NK-92 (cell line): ENCODE data around the gene MRI1.
A peak's percentile ranks its signal among the peaks of the same experiment; 100 is the strongest.
"Not testable (repeated sequence)": the region's sequence is repeated elsewhere in the genome, so short reads cannot be mapped to it uniquely, and the experiment has no call there.

Experiments used
- DNase-seq: peaks from one replicate; lab custom pipeline; 2025; ENCODE audit not compliant: unreplicated experiment; lab: John Stamatoyannopoulos, UW

The MRI1 gene

GRCh38 chr19:13793317-13793716 lies 29.0 kb downstream of the MRI1 start:
- not testable (repeated sequence) for DNase-seq

- DNase-seq, result no peak
Measured at GRCh38 chr19:13794398-13794756, 30.1 kb downstream of the MRI1 start.

GRCh38 chr19:13794757-13795589 lies 30.7 kb downstream of the MRI1 start, which contains the start of gene ZSWIM4:
ZSWIM4 (plus strand) TSS chr19:13795443; CDS start chr19:13795649, 206 bp downstream.
- DNase-seq, result peak; percentile 64

- no peak for DNase-seq
Measured at GRCh38 chr19:13795595-13796300, 31.4 kb downstream of the MRI1 start.

- no peak for DNase-seq
Measured at GRCh38 chr19:13796301-13797057, 32.2 kb downstream of the MRI1 start.

- no peak for DNase-seq
Measured at GRCh38 chr19:13797058-13797440, 32.7 kb downstream of the MRI1 start.

GRCh38 chr19:13797870-13798269 lies 33.5 kb downstream of the MRI1 start:
- DNase-seq, result no peak

GRCh38 chr19:13799669-13800068 lies 35.3 kb downstream of the MRI1 start:
- DNase-seq, result no peak

GRCh38 chr19:13803038-13803437 lies 38.7 kb downstream of the MRI1 start:
- DNase-seq, result no peak

GRCh38 chr19:13804830-13805683 lies 40.7 kb downstream of the MRI1 start:
- DNase-seq, result no peak

- no peak for DNase-seq
Measured at GRCh38 chr19:13806728-13807127, 42.4 kb downstream of the MRI1 start.

- DNase-seq, result no peak
Measured at GRCh38 chr19:13807421-13808021, 43.2 kb downstream of the MRI1 start.

GRCh38 chr19:13808856-13809255 lies 44.5 kb downstream of the MRI1 start:
- no peak for DNase-seq

GRCh38 chr19:13812544-13812943 lies 48.2 kb downstream of the MRI1 start:
- DNase-seq, result no peak

- DNase-seq, result no peak
Measured at GRCh38 chr19:13813147-13813546, 48.8 kb downstream of the MRI1 start.

- DNase-seq, result no peak
Measured at GRCh38 chr19:13814550-13814949, 50.2 kb downstream of the MRI1 start.

GRCh38 chr19:13817018-13817614 lies 52.8 kb downstream of the MRI1 start:
- no peak for DNase-seq

- DNase-seq, result no peak
Measured at GRCh38 chr19:13817615-13818371, 53.5 kb downstream of the MRI1 start.

- DNase-seq, result no peak
Measured at GRCh38 chr19:13819238-13819637, 54.9 kb downstream of the MRI1 start.
